Islet precursor cell (in vitro differentiated cells): Measurements from ENCODE around the gene AGT.
"Not testable (repeated sequence)": the region's sequence is repeated elsewhere in the genome, so short reads cannot be mapped to it uniquely, and the experiment has no call there.

Source experiments
- DNase-seq: peaks from one replicate; pipeline ENCODE4 v3.0.0-alpha.2; 2018

AGT gene

GRCh38 chr1:230743899-230744298 is 30.0 kb upstream of the AGT start:
- no peak for DNase-seq

GRCh38 chr1:230739564-230740290 is 25.8 kb upstream of the AGT start:
- no peak for DNase-seq

- no peak for DNase-seq
These were observed 23.8 kb upstream of the AGT start for GRCh38 chr1:230737622-230738262.

- DNase-seq: no peak
These were observed 21.5 kb upstream of the AGT start for GRCh38 chr1:230735447-230735846.

GRCh38 chr1:230730977-230731376 is 17.1 kb upstream of the AGT start:
- DNase-seq: no peak

- DNase-seq: no peak
These were observed 14.9 kb upstream of the AGT start for GRCh38 chr1:230728710-230729392.

- no peak for DNase-seq
These were observed 11.5 kb upstream of the AGT start for GRCh38 chr1:230725256-230726012.

GRCh38 chr1:230721849-230722522 is 8.1 kb upstream of the AGT start:
- DNase-seq: not testable (repeated sequence)

- no peak for DNase-seq
These were observed 3.3 kb upstream of the AGT start for GRCh38 chr1:230717251-230717650.

- not testable (repeated sequence) for DNase-seq
These were observed 2.5 kb upstream of the AGT start for GRCh38 chr1:230716453-230716852.

GRCh38 chr1:230715510-230715909 is 1.6 kb upstream of the AGT start:
- no peak for DNase-seq

GRCh38 chr1:230713547-230713914 is 391 bp downstream of the AGT start:
- no peak for DNase-seq

- DNase-seq: no peak
These were observed 784 bp downstream of the AGT start for GRCh38 chr1:230713138-230713537.

GRCh38 chr1:230712470-230712942 is 1.4 kb downstream of the AGT start:
- no peak for DNase-seq

- no peak for DNase-seq
These were observed 2.7 kb downstream of the AGT start for GRCh38 chr1:230711245-230711644.

GRCh38 chr1:230710543-230710904 is 3.4 kb downstream of the AGT start:
- DNase-seq: no peak

GRCh38 chr1:230709619-230710542 is 4.0 kb downstream of the AGT start:
- DNase-seq: no peak

- DNase-seq: no peak
These were observed 5.0 kb downstream of the AGT start for GRCh38 chr1:230708631-230709580.

GRCh38 chr1:230707732-230708630 is 5.9 kb downstream of the AGT start:
- no peak for DNase-seq
